IgD-negative memory B cell (primary cell): ENCODE results near the gene CABP2. TPM values are rescaled to one million over a fixed set of nuclear protein-coding genes. Genes with fewer than 3 reads are reported as not detected.
A peak's percentile ranks its signal among the peaks of the same experiment; 100 is the strongest.

Experiments used
- H3K27ac Mint-ChIP-seq, 3 donors: one replicate each; pipeline ENCODE4 v1.8.0; 2020 to 2022; ENCODE audit warnings: mild to moderate bottlenecking in 3 of 3, mixed read lengths in 3 of 3, moderate library complexity in 1 of 3
- H3K27me3 Mint-ChIP-seq: one replicate; pipeline ENCODE4 v1.8.0; 2021; ENCODE audit warnings: mixed read lengths
- H3K36me3 Mint-ChIP-seq: one replicate; pipeline ENCODE4 v1.8.0; 2020; ENCODE audit warnings: mild to moderate bottlenecking, mixed read lengths
- H3K4me1 Mint-ChIP-seq, 3 donors: one replicate each; pipeline ENCODE4 v1.8.0; 2020 to 2022; ENCODE audit warnings: mixed read lengths in 3 of 3, mild to moderate bottlenecking in 1 of 3
- H3K4me3 Mint-ChIP-seq, 4 donors: one replicate each; pipeline ENCODE4 v1.8.0; 2020 to 2022; ENCODE audit warnings: mild to moderate bottlenecking in 4 of 4, mixed read lengths in 4 of 4, moderate library complexity in 3 of 4
- H3K9me3 Mint-ChIP-seq, 3 donors: one replicate each; pipeline ENCODE4 v1.8.0; 2020 to 2021; ENCODE audit warnings: mixed read lengths in 3 of 3, mild to moderate bottlenecking in 1 of 3
- polyA plus RNA-seq: library from polyadenylated mRNA; unstranded; fragments of 300-500 nt; fragmentation: Illumina TruSeq; gene quantifications from one replicate; pipeline ENCODE4 v1.2.3, GENCODE V29; 2021

CABP2 gene
- polyA plus RNA-seq, 1 donor from 2014 or later = not detected

DNA sequence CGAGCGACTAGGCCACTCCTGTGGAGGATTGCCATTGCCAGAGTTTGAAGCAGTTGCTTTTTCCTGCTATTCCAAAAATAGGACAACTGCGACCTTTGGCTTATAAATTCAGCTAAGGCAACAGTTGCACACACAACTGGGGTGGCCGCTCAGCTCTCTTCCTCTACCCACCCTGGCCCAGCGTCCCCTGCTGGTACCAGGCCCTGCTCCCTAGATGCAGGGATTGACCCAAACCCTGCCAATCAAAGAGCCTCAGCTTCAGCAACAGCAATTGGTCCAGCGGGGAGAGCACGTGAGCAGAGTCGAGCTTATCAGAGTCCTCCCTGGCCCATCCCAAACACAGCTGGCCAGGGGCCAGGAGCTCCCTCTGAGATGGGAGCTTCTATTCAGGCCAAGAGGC, 22.0 kb upstream of the CABP2 start:
- Mint-ChIP-seq H3K27ac (no peak overlapping the region), H3K36me3 (no peaks in the 10 kb centered on the region), H3K4me3 (no peak overlapping the region), H3K27me3 (peaks cover 2% of the 10 kb centered on the region), H3K4me1 (peaks cover 0 to 3% (median 0%) of the 10 kb centered on the region in 3 donors), H3K9me3 (no peaks in the 10 kb centered on the region)

DNA sequence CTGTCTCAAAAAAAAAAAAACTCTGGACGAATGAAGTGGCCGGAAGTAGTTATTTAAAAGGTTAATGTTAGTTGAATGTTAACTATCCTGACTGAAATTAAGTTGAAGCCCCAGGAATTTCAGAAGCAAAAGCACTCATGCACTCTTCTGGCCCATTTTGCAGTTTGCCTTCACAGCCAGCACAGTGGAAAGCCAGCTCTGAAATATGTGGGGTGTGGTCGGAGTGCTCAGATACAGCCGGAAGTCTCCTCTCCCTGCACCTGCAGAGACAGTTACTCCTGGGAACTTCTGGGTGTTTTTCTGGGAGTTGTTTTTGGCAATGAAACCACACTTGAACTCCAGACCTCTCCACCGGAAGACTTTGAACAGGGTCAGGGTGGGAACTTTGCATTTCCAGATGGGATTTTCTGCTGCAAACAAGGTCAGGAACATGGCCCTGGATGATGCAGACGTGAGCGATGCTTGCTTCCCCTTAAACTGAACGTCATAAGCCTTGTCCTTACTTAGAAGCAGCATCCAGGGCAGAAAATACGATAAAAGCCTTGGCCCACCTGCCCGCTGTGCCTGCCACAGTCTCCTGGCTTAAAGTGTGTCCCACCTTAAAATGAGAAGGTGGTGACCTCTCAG, 21.5 kb upstream of the CABP2 start:
- Mint-ChIP-seq H3K4me3 (peak overlapping the region in 1 of 4 donors; percentile 47), H3K27me3 (peaks cover 2% of the 10 kb centered on the region), H3K36me3 (no peaks in the 10 kb centered on the region), H3K27ac (no peak overlapping the region), H3K9me3 (no peaks in the 10 kb centered on the region), H3K4me1 (peaks cover 0 to 2% (median 0%) of the 10 kb centered on the region in 3 donors)

DNA sequence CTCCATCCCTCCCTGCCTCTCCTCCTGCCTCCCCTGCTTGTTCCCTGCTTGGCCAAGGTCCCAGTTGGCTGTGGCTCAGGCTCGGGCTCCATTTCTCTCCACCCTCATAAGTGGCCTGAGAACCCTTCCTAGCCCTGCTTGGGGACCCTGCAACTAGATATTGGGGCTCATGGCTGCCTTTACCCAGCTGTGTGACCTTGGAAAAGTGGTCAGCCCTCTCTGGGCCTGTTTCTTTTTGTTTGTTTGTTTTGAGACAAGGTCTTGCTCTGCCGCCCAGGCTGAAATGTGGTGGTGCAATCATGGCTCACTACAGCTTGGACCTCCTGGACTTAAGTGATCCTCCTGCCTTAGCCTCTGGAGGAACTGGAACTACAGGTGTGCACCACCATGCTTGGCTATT, 20.3 kb upstream of the CABP2 start:
- Mint-ChIP-seq H3K27ac (no peak overlapping the region), H3K4me3 (no peak overlapping the region)

DNA sequence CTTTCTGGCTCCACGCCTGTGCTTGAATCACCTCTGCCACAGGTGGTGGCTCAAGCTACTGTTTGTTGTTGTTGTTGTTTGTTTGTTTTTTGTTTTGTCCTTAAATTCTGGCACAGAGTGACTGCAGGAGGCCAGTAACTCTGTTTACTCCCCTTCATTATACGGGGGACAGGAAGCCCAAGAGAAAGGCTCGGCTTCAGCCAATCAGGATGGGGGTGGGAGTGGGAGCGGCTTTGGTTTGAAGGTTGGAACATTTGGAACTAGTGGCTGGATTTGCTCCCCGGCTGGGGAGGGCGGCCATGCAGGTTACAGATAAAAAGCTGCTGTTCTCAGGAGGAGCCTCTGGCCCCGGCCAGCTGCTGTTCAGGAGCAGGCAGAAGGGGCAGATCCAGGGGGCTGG, 19.7 kb upstream of the CABP2 start:
- Mint-ChIP-seq H3K4me1 (peaks cover 0 to 2% (median 0%) of the 10 kb centered on the region in 3 donors), H3K4me3 (no peak overlapping the region), H3K9me3 (no peaks in the 10 kb centered on the region), H3K27me3 (peaks cover 4% of the 10 kb centered on the region), H3K27ac (no peak overlapping the region), H3K36me3 (no peaks in the 10 kb centered on the region)

More for the DNA sequence above, 20.3 kb upstream of the CABP2 start:
- H3K36me3 Mint-ChIP-seq = no peaks in the 10 kb centered on the region
- peaks cover 2% of the 10 kb centered on the region for H3K27me3 Mint-ChIP-seq
- no peaks in the 10 kb centered on the region for H3K9me3 Mint-ChIP-seq
- H3K4me1 Mint-ChIP-seq = peaks cover 0 to 2% (median 0%) of the 10 kb centered on the region in 3 donors

DNA sequence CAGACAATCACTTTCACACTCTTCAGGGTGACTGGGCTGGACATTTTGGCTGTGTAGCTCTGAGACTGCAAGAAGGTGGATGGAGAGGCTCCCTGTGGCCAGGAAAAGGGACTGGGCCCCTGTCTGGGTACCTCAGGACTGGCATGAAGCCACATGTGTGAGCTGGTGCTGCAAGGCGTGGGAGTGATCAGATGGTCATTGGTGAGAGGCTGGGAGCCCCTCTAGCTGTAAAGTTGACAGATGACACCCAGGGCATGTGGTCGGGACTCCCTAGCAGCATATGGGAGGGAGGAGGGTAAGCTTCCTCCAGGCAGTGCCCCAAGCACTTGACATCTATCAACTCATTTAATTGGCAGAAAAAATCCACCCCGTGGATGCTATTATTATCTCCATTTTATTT, 18.9 kb upstream of the CABP2 start:
- Mint-ChIP-seq H3K27me3 (peaks cover 4% of the 10 kb centered on the region), H3K27ac (no peak overlapping the region), H3K4me1 (peaks cover 0 to 2% (median 0%) of the 10 kb centered on the region in 3 donors), H3K9me3 (no peaks in the 10 kb centered on the region), H3K4me3 (no peak overlapping the region), H3K36me3 (no peaks in the 10 kb centered on the region)

DNA sequence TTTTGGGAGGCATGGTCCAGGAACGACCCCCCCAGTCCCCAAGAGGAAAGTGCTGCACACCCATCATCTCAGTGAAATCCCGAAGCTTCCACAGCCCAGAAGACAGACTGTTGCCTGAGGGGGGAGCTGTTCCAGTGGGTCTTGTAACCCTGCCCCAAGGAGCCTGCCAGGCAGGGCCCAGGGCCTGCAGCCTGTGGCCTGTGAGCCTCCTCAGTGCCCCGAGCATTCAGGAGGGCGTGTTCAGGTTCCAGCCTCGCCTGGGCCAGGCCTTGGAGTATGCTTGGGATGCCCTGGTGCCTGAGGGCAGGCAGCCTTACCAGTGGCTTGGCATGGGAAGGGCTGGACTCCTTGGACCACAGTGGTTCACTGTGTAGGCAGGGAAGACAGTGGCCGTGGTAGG, 18.0 kb upstream of the CABP2 start:
- H3K36me3 Mint-ChIP-seq = peaks cover under 1% of the 10 kb centered on the region
- peaks cover 0 to 2% (median 0%) of the 10 kb centered on the region in 3 donors for H3K4me1 Mint-ChIP-seq
- no peak overlapping the region for H3K27ac Mint-ChIP-seq
- peaks cover 2% of the 10 kb centered on the region for H3K27me3 Mint-ChIP-seq
- no peaks in the 10 kb centered on the region for H3K9me3 Mint-ChIP-seq
- no peak overlapping the region for H3K4me3 Mint-ChIP-seq

DNA sequence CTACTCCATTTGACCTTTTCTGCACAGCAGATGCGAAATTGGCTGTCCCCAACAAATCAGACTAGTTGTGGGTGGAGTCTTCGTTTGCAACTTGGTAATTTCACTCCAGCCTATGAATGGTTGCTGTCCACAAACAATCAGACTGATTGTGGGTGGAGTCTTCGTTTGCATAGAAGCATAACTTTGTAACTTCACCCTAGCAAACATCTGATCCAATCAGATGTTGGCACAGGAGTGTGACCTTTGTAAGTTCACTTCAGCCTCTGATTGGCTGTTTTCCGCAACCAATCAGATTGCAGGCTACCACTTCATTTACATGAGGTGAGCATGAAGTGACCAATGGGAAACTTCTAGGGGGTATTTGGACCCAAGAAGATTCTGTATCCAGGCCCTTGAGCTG, 16.3 kb upstream of the CABP2 start:
- Mint-ChIP-seq H3K4me1 (peaks cover 0 to 2% (median 0%) of the 10 kb centered on the region in 3 donors), H3K27ac (no peak overlapping the region), H3K27me3 (peaks cover 2% of the 10 kb centered on the region), H3K4me3 (no peak overlapping the region), H3K36me3 (peaks cover 1% of the 10 kb centered on the region), H3K9me3 (no peaks in the 10 kb centered on the region)

DNA sequence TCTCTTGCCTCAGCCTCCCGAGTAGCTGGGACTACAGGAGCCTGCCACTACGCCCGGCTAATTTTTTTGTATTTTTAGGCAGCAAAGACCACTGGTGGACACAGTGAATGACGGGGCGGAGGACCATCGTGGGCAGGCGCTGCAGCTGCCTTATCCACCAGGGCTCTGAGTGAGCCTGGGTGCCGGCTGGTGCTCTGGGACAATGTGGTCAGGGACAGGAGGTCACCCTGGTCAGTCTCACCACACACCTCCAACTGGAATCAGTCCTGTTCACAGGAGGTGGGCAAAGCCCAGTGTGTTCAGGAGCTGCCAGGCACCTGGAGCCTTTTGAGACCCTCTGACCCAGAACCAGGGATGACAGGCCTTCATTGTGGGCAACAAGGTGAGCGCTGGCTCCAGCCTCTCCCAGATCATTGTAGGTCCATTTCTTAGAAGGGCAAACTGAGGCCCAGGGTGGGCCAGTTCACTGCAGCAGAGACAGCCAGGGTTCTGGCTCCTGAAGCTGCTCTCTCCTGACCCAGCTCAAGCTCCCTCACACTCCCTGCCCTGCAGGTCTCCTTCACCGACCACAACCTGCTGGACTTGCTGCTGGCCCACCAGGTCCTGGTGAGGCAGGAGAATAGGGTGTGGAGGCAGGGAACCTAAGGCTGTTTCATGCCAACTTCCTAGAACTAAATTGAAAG, 15.7 kb upstream of the CABP2 start:
- Mint-ChIP-seq H3K4me3 (no peak overlapping the region), H3K27me3 (peaks cover 2% of the 10 kb centered on the region), H3K9me3 (peaks cover 0 to 3% (median 1%) of the 10 kb centered on the region in 3 donors), H3K36me3 (peaks cover 1% of the 10 kb centered on the region), H3K4me1 (peaks cover 0 to 2% (median 0%) of the 10 kb centered on the region in 3 donors), H3K27ac (no peak overlapping the region)

DNA sequence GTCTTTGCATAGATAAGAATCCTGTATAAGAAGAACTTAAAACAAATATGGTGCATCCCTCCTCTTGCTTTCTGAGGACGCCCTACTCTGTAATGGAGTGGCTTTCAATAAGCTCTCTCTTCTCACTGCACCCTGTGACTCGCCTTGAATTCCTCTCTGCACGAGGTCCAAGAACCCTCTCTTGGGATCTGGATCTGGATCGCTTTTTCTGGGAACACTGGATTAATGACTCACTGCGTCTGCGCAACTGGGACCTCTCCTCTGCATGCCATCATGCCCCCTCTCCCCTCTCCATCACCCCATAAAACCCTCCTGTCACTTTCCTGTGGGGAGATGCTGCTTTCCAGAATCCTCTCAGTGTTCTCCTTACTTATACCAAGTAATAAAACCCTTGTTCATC, 15.1 kb upstream of the CABP2 start:
- H3K9me3 Mint-ChIP-seq = peaks cover 3 to 7% (median 3%) of the 10 kb centered on the region in 3 donors
- peaks cover 0 to 2% (median 0%) of the 10 kb centered on the region in 3 donors for H3K4me1 Mint-ChIP-seq
- H3K27me3 Mint-ChIP-seq = peaks cover 7% of the 10 kb centered on the region
- H3K36me3 Mint-ChIP-seq = peaks cover 1% of the 10 kb centered on the region
- no peak overlapping the region for H3K27ac Mint-ChIP-seq
- no peak overlapping the region for H3K4me3 Mint-ChIP-seq

DNA sequence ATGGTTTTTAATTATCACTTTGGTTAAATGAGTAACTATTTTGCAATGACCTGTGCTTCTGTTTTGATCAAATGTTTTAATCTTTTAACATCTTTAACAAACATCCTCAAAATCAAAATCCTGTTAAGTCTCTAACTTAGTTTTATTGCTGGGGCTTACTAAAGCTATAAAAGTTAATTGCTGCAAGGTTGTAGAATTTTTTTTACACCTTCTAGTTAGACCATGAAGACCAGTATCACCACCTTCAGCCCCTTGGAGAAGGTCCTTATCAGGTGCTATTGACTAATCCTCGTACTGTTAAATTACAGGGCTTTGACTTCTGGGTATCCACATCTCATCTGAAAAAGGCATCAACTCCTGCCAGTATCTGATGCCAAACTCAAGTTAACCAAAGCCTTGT, 12.3 kb upstream of the CABP2 start:
- H3K36me3 Mint-ChIP-seq = peaks cover 1% of the 10 kb centered on the region
- no peak overlapping the region for H3K4me3 Mint-ChIP-seq
- H3K27me3 Mint-ChIP-seq = peaks cover 9% of the 10 kb centered on the region
- H3K4me1 Mint-ChIP-seq = peaks cover 0 to 2% (median 0%) of the 10 kb centered on the region in 3 donors
- no peak overlapping the region for H3K27ac Mint-ChIP-seq
- H3K9me3 Mint-ChIP-seq = peaks cover 3 to 11% (median 3%) of the 10 kb centered on the region in 3 donors

DNA sequence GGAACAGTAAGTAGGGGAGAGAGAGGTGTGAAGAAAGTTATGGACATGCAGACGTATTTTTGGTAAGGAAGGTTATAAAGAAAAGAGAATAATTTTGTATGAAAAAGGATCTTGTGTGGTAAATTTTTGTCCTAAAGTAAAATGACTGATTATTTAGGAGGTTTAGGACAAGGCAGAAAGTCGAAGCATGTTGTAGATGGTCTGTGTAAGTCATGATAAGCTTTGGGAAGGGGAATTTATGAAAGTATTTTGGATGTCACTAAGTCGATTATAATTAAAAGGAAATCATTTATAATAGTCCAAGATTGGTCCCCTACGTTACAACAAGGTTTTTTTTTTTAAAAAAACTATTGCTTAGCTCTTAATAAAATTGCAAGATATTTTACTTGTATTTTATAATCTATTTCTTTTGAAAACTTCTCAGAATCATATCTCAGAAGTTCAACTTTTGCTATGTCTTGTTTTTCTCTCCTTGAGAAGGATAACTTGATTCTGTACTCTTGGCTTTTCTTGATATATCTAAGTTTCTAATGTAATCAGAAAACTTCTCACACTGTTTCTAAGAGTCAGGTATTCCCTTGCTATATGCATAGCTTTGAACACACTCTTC, 10.9 kb upstream of the CABP2 start:
- peaks cover 0 to 7% (median 0%) of the 10 kb centered on the region in 3 donors for H3K4me1 Mint-ChIP-seq
- no peak overlapping the region for H3K27ac Mint-ChIP-seq
- peaks cover 12% of the 10 kb centered on the region for H3K27me3 Mint-ChIP-seq
- H3K9me3 Mint-ChIP-seq = peaks cover 3 to 11% (median 3%) of the 10 kb centered on the region in 3 donors
- peaks cover 1% of the 10 kb centered on the region for H3K36me3 Mint-ChIP-seq
- no peak overlapping the region for H3K4me3 Mint-ChIP-seq

DNA sequence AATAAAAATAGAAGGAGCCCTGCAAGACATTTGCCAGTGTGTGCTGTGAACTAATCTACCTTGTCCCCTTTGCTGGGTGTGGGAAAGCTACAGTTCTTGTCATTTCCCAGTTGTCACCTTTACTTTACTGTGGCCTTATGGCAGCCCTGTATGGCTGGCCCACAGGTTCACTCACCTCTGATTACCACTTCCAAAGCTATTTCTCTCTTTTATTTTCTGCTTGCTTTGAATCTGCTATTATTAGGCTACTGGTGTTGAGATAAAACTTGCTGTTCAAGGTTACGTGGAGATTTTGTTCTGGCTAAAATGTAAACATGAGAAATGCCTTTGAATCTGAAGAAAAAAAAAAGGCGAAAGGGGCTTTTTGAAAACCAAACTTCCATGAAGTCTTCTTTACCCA, 9.6 kb upstream of the CABP2 start:
- Mint-ChIP-seq H3K9me3 (peaks cover 3 to 11% (median 3%) of the 10 kb centered on the region in 3 donors), H3K4me3 (no peak overlapping the region), H3K4me1 (peaks cover 0 to 7% (median 0%) of the 10 kb centered on the region in 3 donors), H3K27ac (no peak overlapping the region), H3K36me3 (peaks cover 1% of the 10 kb centered on the region), H3K27me3 (peaks cover 10% of the 10 kb centered on the region)

DNA sequence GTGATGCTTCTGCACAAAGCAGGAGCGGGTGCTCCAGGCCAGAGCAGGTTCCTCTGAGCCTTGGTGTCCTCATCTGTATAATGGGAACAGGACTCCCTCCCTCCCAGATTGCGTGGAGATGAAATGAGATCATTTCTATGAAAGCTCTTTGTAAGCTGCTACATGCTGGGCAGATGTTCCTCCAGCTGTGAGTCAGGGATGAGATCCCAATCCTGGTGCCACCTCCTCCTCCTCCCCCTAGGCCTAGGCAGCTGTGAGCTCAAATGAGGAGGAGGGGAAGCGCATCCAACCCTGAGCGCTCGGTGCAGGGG, 7.0 kb upstream of the CABP2 start:
- no peak overlapping the region for H3K27ac Mint-ChIP-seq
- no peaks in the 10 kb centered on the region for H3K36me3 Mint-ChIP-seq

DNA sequence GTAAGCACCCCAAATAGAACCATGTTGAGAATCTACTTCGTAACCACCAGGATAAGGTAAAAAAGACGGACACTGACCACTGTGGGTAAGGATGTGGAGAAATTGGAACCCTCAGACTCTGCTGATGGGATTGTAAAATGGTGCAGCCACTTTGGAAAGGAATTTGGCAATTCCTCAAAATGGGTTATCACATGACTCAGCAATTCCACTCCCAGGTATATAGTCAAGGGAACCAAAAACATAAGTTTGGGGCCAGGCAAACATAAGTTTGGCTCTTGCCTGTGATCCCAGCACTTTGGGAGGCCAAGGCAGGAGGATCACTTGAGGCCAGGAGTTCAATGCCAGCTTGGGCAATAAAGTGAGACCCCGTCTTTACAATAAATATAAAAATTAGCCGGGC, 5.1 kb upstream of the CABP2 start:
- Mint-ChIP-seq H3K36me3 (no peaks in the 10 kb centered on the region), H3K27ac (no peak overlapping the region), H3K9me3 (peaks cover 0 to 4% (median 2%) of the 10 kb centered on the region in 3 donors), H3K4me1 (peaks cover 0 to 7% (median 2%) of the 10 kb centered on the region in 3 donors), H3K27me3 (peaks cover 17% of the 10 kb centered on the region), H3K4me3 (no peak overlapping the region)

More for the DNA sequence above, 7.0 kb upstream of the CABP2 start:
- Mint-ChIP-seq H3K4me1 (peaks cover 0 to 7% (median 2%) of the 10 kb centered on the region in 3 donors), H3K9me3 (peaks cover 3 to 11% (median 5%) of the 10 kb centered on the region in 3 donors), H3K4me3 (no peak overlapping the region), H3K27me3 (peaks cover 18% of the 10 kb centered on the region)

DNA sequence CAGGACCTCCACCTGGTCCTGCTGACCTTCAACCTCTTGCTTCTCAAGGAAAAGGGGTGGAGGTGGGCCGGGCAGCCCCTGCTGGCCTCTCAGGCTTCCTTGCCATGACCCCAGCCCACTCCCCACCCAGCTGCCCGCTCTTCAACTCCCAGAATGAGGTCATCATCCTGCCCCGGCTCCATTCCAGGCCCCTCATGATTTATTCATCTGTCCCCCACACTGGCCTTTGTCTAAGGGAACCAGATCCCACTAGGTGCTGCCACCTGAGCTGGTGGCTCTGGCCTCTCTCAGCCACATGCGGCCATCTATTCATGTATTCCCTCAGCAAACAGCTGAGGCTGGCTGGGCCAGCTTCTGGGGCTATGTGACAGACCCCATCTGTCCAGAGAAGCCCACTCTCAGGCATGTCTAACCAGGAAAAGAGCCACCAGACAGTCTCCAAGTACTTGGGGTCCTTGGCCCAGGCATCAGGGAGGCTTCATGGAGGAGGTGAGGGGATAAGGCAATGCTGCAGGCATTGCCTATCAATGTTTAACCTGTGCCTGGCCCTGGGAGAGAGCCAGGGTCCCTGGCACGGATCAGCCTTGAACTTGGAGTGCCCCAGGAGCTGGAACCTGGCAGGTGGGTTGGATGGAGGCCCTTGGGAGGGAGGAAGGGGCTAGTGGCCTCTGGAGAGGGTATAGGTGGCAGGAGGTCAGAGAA, 2.2 kb upstream of the CABP2 start:
- Mint-ChIP-seq H3K36me3 (no peaks in the 10 kb centered on the region), H3K27me3 (peaks cover 15% of the 10 kb centered on the region), H3K4me1 (peaks cover 0 to 5% (median 2%) of the 10 kb centered on the region in 3 donors), H3K9me3 (peaks cover 0 to 2% (median 0%) of the 10 kb centered on the region in 3 donors), H3K4me3 (no peak overlapping the region), H3K27ac (no peak overlapping the region)
